WTC11 (cell line): Measurements from ENCODE around the gene DERL2. TPM values are rescaled to one million over a fixed set of nuclear protein-coding genes. Genes with fewer than 3 reads are reported as not detected.

Experiments
- ATAC-seq: fragments of 200-7000 bp; cut with Tn5 transposase; 2 replicates; pipeline ENCODE4 v1.10.0; 2021; ENCODE audit warnings: mild to moderate bottlenecking, moderate library complexity
- CTCF ChIA-PET: fragments of 300-600 bp; sonication (Branson Sonifier 250); formaldehyde crosslinking; loops from one replicate; lab custom pipeline; 2021; ENCODE audit warnings: antibody characterized with exemption; lab: Charles Lee
- POLR2A ChIA-PET: fragments of 350-600 bp; sonication (Branson Sonifier 250); formaldehyde crosslinking; loops from one replicate; lab custom pipeline; 2021; ENCODE audit warnings: antibody characterized with exemption; lab: Charles Lee
- DNase-seq: peaks from one replicate; pipeline ENCODE4 v3.0.0; 2021; ENCODE audit warnings: low spot score
- H3K27ac Mint-ChIP-seq: 2 replicates; pipeline ENCODE4 v1.8.0; 2021; ENCODE audit warnings: mixed read lengths
- H3K27me3 Mint-ChIP-seq: 2 replicates; pipeline ENCODE4 v1.8.0; 2021; ENCODE audit warnings: low read depth, mild to moderate bottlenecking, moderate library complexity, mixed read lengths
- H3K36me3 Mint-ChIP-seq: 2 replicates; pipeline ENCODE4 v1.8.0; 2021; ENCODE audit warnings: mixed read lengths
- H3K4me1 Mint-ChIP-seq: 2 replicates; pipeline ENCODE4 v1.8.0; 2022; ENCODE audit warnings: mixed read lengths
- H3K4me3 Mint-ChIP-seq: 2 replicates; pipeline ENCODE4 v1.8.0; 2021; ENCODE audit warnings: mild to moderate bottlenecking, moderate library complexity, mixed read lengths
- H3K9me3 Mint-ChIP-seq: 2 replicates; pipeline ENCODE4 v1.8.0; 2021; ENCODE audit warnings: mixed read lengths
- AR ChIP-seq: fragments of 250-450 bp; sonication (Bioruptor Pico); IDR thresholded peaks from 2 replicates; pipeline ENCODE4 v1.9.0; 2021; ENCODE audit warnings: mild to moderate bottlenecking
- ATF2 ChIP-seq: sonication (generic); formaldehyde crosslinking; IDR thresholded peaks from 2 replicates; pipeline ENCODE4 v1.8.1; 2022; ENCODE audit warnings: low read depth, missing genetic modification reagents, borderline replicate concordance
- ERG ChIP-seq: fragments of 250-450 bp; sonication (Bioruptor Pico); IDR thresholded peaks from 2 replicates; pipeline ENCODE4 v1.8.0; 2021; ENCODE audit warnings: mild to moderate bottlenecking
- ETV6 ChIP-seq: sonication (generic); formaldehyde crosslinking; IDR thresholded peaks from 2 replicates; pipeline ENCODE4 v1.8.1; 2022; ENCODE audit warnings: mild to moderate bottlenecking, missing genetic modification reagents
- GTF2I ChIP-seq: fragments of 250-450 bp; sonication (Bioruptor Pico); conservative IDR thresholded peaks from 2 replicates; pipeline ENCODE4 v1.4.0; 2021; ENCODE audit warnings: mild to moderate bottlenecking
- JAZF1 ChIP-seq: fragments of 250-450 bp; sonication (Bioruptor Pico); IDR thresholded peaks from 2 replicates; pipeline ENCODE4 v1.9.0; 2021; ENCODE audit warnings: moderate library complexity, mild to moderate bottlenecking, inconsistent platforms
- JUN ChIP-seq: sonication (generic); formaldehyde crosslinking; IDR thresholded peaks from 2 replicates; pipeline ENCODE4 v1.8.0; 2023; ENCODE audit warnings: mild to moderate bottlenecking, missing genetic modification reagents
- NR3C1 ChIP-seq: sonication (generic); formaldehyde crosslinking; conservative IDR thresholded peaks from 2 replicates; pipeline ENCODE4 v1.8.1; 2023; ENCODE audit warnings: low read depth, mild to moderate bottlenecking, missing genetic modification reagents
- PREB ChIP-seq: sonication (generic); formaldehyde crosslinking; IDR thresholded peaks from 2 replicates; pipeline ENCODE4 v1.8.1; 2022; ENCODE audit warnings: mild to moderate bottlenecking, missing genetic modification reagents, moderate library complexity, borderline replicate concordance
- SMAD4 ChIP-seq: sonication (generic); formaldehyde crosslinking; IDR thresholded peaks from 2 replicates; pipeline ENCODE4 v1.8.0; 2022; ENCODE audit warnings: mild to moderate bottlenecking, missing genetic modification reagents
- TCF7 ChIP-seq: sonication (generic); formaldehyde crosslinking; IDR thresholded peaks from 2 replicates; pipeline ENCODE4 v1.8.0; 2022; ENCODE audit warnings: mild to moderate bottlenecking, low read depth, missing genetic modification reagents, moderate library complexity
- TEAD1 ChIP-seq: sonication (generic); formaldehyde crosslinking; IDR thresholded peaks from 2 replicates; pipeline ENCODE4 v1.8.0; 2022; ENCODE audit warnings: mild to moderate bottlenecking, missing genetic modification reagents
- TEAD4 ChIP-seq: sonication (generic); formaldehyde crosslinking; IDR thresholded peaks from 2 replicates; pipeline ENCODE4 v1.8.0; 2022; ENCODE audit warnings: mild to moderate bottlenecking, missing genetic modification reagents
- ZNF263 ChIP-seq: sonication (generic); formaldehyde crosslinking; IDR thresholded peaks from 2 replicates; pipeline ENCODE4 v1.8.1; 2022; ENCODE audit warnings: low read depth, mild to moderate bottlenecking, moderate library complexity, missing genetic modification reagents
- ZNF317 ChIP-seq: sonication (generic); formaldehyde crosslinking; IDR thresholded peaks from 2 replicates; pipeline ENCODE4 v1.8.1; 2023; ENCODE audit warnings: low read depth, mild to moderate bottlenecking, moderate library complexity, missing genetic modification reagents, borderline replicate concordance
- ZNF423 ChIP-seq: fragments of 250-450 bp; sonication (Bioruptor Pico); IDR thresholded peaks from 2 replicates; pipeline ENCODE4 v2.1.2; 2022; ENCODE audit warnings: mild to moderate bottlenecking, moderate library complexity
- ZNF425 ChIP-seq: fragments of 250-450 bp; sonication (Bioruptor Pico); conservative IDR thresholded peaks from 2 replicates; pipeline ENCODE4 v1.9.0; 2021; ENCODE audit warnings: mild to moderate bottlenecking
- ZNF512 ChIP-seq: sonication (generic); formaldehyde crosslinking; IDR thresholded peaks from 2 replicates; pipeline ENCODE4 v1.8.1; 2022; ENCODE audit warnings: missing genetic modification reagents, borderline replicate concordance
- ZNF532 ChIP-seq: fragments of 250-450 bp; sonication (Bioruptor Pico); IDR thresholded peaks from 2 replicates; pipeline ENCODE4 v1.9.0; 2021; ENCODE audit warnings: mild to moderate bottlenecking, borderline replicate concordance
- total RNA-seq: library from RNA; stranded (reverse); gene quantifications from 3 replicates; pipeline ENCODE4 v1.2.3, GENCODE V29; 2021

DERL2 gene
- total RNA-seq, 1 experiment from 2014 or later = 47.1 TPM

- DNase-seq = no peak
- H3K27ac Mint-ChIP-seq = no peak overlapping the region
- no peak for TF ChIP-seq ATF2 (CRISPR knock-in tag)
- no peak for TF ChIP-seq ZNF512 (CRISPR knock-in tag)
- TF ChIP-seq JUN = no peak
- ChIA-PET POLR2A (no interaction called here), CTCF (interaction anchor here (0.7 to 0.9 kb wide), 3 partner anchors 16 to 1133 kb away, joined by 3 to 4 read pairs (median 4); no protein-coding TSS in a partner anchor)
- no peaks in the 10 kb centered on the region for H3K9me3 Mint-ChIP-seq
- H3K36me3 Mint-ChIP-seq = no peaks in the 10 kb centered on the region
- ATAC-seq = no peak
- H3K27me3 Mint-ChIP-seq = peaks cover 24% of the 10 kb centered on the region
- H3K4me1 Mint-ChIP-seq = peaks cover 8% of the 10 kb centered on the region
- H3K4me3 Mint-ChIP-seq = no peak overlapping the region
Measured at GRCh38 chr17:5506307-5506706, 20.3 kb upstream of the DERL2 start.

- TF ChIP-seq NR3C1 (CRISPR knock-in tag) (no peak), ZNF423 (CRISPR knock-in tag) (no peak), TCF7 (CRISPR knock-in tag) (no peak), ZNF317 (no peak), ERG (no peak), SMAD4 (CRISPR knock-in tag) (no peak), ZNF263 (CRISPR knock-in tag) (no peak), TEAD4 (no peak), TEAD1 (CRISPR knock-in tag) (no peak), ZNF532 (CRISPR knock-in tag) (no peak), JAZF1 (no peak), ZNF425 (CRISPR knock-in tag) (no peak), PREB (no peak), ETV6 (no peak), AR (CRISPR knock-in tag) (no peak), GTF2I (no peak)
- peaks cover 10% of the 10 kb centered on the region for H3K4me1 Mint-ChIP-seq
- H3K27me3 Mint-ChIP-seq = peaks cover 53% of the 10 kb centered on the region
- H3K27ac Mint-ChIP-seq = no peak overlapping the region
- ChIA-PET CTCF (interaction anchor here (1.9 kb wide), 1 partner anchor 39 kb away, joined by 5 read pairs; no protein-coding TSS in a partner anchor), POLR2A (no interaction called here)
- no peak for ATAC-seq
- H3K4me3 Mint-ChIP-seq = no peak overlapping the region
- H3K9me3 Mint-ChIP-seq = no peaks in the 10 kb centered on the region
- H3K36me3 Mint-ChIP-seq = no peaks in the 10 kb centered on the region
- no peak for DNase-seq
Measured at GRCh38 chr17:5502552-5502951, 16.6 kb upstream of the DERL2 start.
